NCI-H2107 (cell line): ENCODE results near the gene ZBTB46.
"Not testable (repeated sequence)": the region's sequence is repeated elsewhere in the genome, so short reads cannot be mapped to it uniquely, and the experiment has no call there.

Experiments
- DNase-seq: peaks from one replicate; lab custom pipeline; 2025; lab: John Stamatoyannopoulos, UW

The ZBTB46 gene

GRCh38 chr20:63858393-63859165 lies 27.5 kb upstream of the ZBTB46 start:
- no peak for DNase-seq

GRCh38 chr20:63857764-63858392 lies 26.8 kb upstream of the ZBTB46 start:
- no peak for DNase-seq

GRCh38 chr20:63856098-63856511 lies 25.0 kb upstream of the ZBTB46 start:
- DNase-seq, result no peak

- DNase-seq, result no peak
These were observed 24.5 kb upstream of the ZBTB46 start for GRCh38 chr20:63855363-63856097.

GRCh38 chr20:63854766-63855362 lies 23.8 kb upstream of the ZBTB46 start:
- DNase-seq, result no peak

GRCh38 chr20:63854069-63854765 lies 23.2 kb upstream of the ZBTB46 start:
- no peak for DNase-seq

- not testable (repeated sequence) for DNase-seq
These were observed 22.6 kb upstream of the ZBTB46 start for GRCh38 chr20:63853733-63854068.

GRCh38 chr20:63851548-63851943 lies 20.5 kb upstream of the ZBTB46 start:
- not testable (repeated sequence) for DNase-seq

GRCh38 chr20:63850689-63851547 lies 19.9 kb upstream of the ZBTB46 start:
- no peak for DNase-seq

GRCh38 chr20:63848003-63848911 lies 17.2 kb upstream of the ZBTB46 start:
- DNase-seq, result no peak

- no peak for DNase-seq
These were observed 16.4 kb upstream of the ZBTB46 start for GRCh38 chr20:63847237-63848002.

- no peak for DNase-seq
These were observed 15.8 kb upstream of the ZBTB46 start for GRCh38 chr20:63846888-63847236.

- DNase-seq, result no peak
These were observed 15.2 kb upstream of the ZBTB46 start for GRCh38 chr20:63846128-63846771.

- DNase-seq, result no peak
These were observed 13.5 kb upstream of the ZBTB46 start for GRCh38 chr20:63844511-63844991.

- no peak for DNase-seq
These were observed 12.7 kb upstream of the ZBTB46 start for GRCh38 chr20:63843778-63844177.

GRCh38 chr20:63843222-63843621 lies 12.2 kb upstream of the ZBTB46 start:
- DNase-seq, result no peak

- no peak for DNase-seq
These were observed 11.2 kb upstream of the ZBTB46 start for GRCh38 chr20:63842258-63842657.

- no peak for DNase-seq
These were observed 9.4 kb upstream of the ZBTB46 start for GRCh38 chr20:63840405-63840828.

GRCh38 chr20:63839620-63840019 lies 8.6 kb upstream of the ZBTB46 start:
- no peak for DNase-seq
